SK-N-SH treated with all-trans-retinoic acid at 6 μM for 48 hours (cell line): ENCODE results near the gene ATP5F1B.

Experiments
- CREB5 ChIP-seq: fragments of 250-450 bp; sonication (Bioruptor Pico); IDR thresholded peaks from 2 replicates; pipeline ENCODE4 v1.5.1; 2020; ENCODE audit warnings: low read depth, mild to moderate bottlenecking, moderate library complexity
- CSDC2 ChIP-seq: fragments of 250-450 bp; sonication (Bioruptor Pico); IDR thresholded peaks from 2 replicates; pipeline ENCODE4 v1.5.0; 2020; ENCODE audit warnings: mild to moderate bottlenecking, moderate library complexity
- ISL1 ChIP-seq: fragments of 250-450 bp; sonication (Bioruptor Pico); IDR thresholded peaks from 2 replicates; pipeline ENCODE4 v2.1.2; 2022; ENCODE audit warnings: mild to moderate bottlenecking, moderate library complexity
- PATZ1 ChIP-seq: fragments of 250-450 bp; sonication (Bioruptor Pico); IDR thresholded peaks from 2 replicates; pipeline ENCODE4 v1.8.0; 2020; ENCODE audit warnings: mild to moderate bottlenecking, moderate library complexity, borderline replicate concordance
- RARB ChIP-seq: fragments of 250-450 bp; sonication (Bioruptor Pico); IDR thresholded peaks from 2 replicates; pipeline ENCODE4 v1.8.0; 2021; ENCODE audit warnings: mild to moderate bottlenecking, moderate library complexity
- SNAI2 ChIP-seq: fragments of 250-450 bp; sonication (Bioruptor Pico); IDR thresholded peaks from 2 replicates; pipeline ENCODE4 v1.5.0; 2020; ENCODE audit warnings: mild to moderate bottlenecking, moderate library complexity
- ZFP3 ChIP-seq: fragments of 250-450 bp; sonication (Bioruptor Pico); IDR thresholded peaks from 2 replicates; pipeline ENCODE4 v1.5.0; 2020; ENCODE audit warnings: mild to moderate bottlenecking, moderate library complexity

GRCh38 chr12:56591126-56591525, 54.7 kb downstream of the ATP5F1B start:
- TF ChIP-seq SNAI2 (CRISPR knock-in tag), result no peak
- TF ChIP-seq CSDC2 (CRISPR knock-in tag), result no peak
- TF ChIP-seq CREB5, result no peak
- TF ChIP-seq RARB (CRISPR knock-in tag), result no peak
- no peak for TF ChIP-seq PATZ1 (CRISPR knock-in tag)
- no peak for TF ChIP-seq ISL1 (CRISPR knock-in tag)
- TF ChIP-seq ZFP3 (CRISPR knock-in tag), result no peak
